ENCODE measurements around the gene LAG3. TPM values are rescaled to one million over a fixed set of nuclear protein-coding genes. Genes with fewer than 3 reads are reported as not detected.

LAG3 gene
- total RNA-seq, 4 donors from 2014 or later: 0.52 to 1.1 TPM; not detected in 2

DNA sequence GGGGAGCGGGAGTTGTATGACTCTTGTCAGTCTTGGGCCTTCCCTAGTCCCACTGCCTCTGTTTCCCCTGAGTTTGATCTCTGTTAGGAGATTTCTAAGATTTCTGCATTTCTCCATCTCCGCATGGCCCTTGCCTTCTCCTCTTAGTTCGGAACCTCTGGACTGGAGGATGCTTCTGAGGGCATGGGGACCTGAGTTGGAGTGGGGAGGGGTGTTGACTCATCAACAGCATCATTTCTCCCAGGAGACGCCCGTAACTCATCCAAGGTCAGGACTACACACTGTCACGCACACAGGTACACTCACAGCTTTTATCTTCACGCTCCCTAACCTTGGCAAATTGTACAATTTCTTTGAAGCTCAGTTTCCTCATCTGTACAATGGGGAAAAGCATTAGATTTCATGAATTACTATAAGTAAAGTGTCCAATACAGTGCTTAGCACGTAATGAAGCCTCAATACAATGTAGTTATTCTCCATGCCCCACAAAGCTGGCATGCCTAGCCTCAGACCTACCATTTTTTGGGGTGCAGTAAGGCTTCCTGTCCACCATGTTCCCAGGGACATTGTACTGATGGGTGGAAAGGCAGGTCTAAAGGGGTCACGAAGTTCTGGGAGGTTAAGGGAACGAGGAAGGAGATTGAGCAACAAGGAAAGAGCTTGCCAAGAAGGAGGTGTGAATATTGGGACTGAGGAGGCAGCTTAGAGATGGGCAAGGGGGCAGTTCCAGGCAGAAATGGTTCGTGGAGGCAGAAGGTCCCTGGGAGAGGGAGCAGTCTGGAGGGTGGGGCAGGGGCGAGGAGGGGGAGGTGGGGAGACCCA, 600 bp upstream of the LAG3 start:
- no peak overlapping the region for H3K4me3 ChIP-seq (ENCODE audit: low read depth, poor library complexity, severe bottlenecking)
- TF ChIP-seq POLR2A (IDR thresholded peaks at IDR 0.05): no peak
- TF ChIP-seq, protein P1, sequence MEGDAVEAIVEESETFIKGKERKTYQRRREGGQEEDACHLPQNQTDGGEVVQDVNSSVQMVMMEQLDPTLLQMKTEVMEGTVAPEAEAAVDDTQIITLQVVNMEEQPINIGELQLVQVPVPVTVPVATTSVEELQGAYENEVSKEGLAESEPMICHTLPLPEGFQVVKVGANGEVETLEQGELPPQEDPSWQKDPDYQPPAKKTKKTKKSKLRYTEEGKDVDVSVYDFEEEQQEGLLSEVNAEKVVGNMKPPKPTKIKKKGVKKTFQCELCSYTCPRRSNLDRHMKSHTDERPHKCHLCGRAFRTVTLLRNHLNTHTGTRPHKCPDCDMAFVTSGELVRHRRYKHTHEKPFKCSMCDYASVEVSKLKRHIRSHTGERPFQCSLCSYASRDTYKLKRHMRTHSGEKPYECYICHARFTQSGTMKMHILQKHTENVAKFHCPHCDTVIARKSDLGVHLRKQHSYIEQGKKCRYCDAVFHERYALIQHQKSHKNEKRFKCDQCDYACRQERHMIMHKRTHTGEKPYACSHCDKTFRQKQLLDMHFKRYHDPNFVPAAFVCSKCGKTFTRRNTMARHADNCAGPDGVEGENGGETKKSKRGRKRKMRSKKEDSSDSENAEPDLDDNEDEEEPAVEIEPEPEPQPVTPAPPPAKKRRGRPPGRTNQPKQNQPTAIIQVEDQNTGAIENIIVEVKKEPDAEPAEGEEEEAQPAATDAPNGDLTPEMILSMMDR (IDR thresholded peaks at IDR 0.05): no peak
- intact Hi-C loops (cut with DNase I; ENCODE audit: low total_unique reads): no loop called here
- no peak for DNase-seq (ENCODE audit: low spot score in 2 of 2)
- 67 to 68% methylated on average over 12 of the region's 12 CpGs for WGBS, 2 donors

DNA sequence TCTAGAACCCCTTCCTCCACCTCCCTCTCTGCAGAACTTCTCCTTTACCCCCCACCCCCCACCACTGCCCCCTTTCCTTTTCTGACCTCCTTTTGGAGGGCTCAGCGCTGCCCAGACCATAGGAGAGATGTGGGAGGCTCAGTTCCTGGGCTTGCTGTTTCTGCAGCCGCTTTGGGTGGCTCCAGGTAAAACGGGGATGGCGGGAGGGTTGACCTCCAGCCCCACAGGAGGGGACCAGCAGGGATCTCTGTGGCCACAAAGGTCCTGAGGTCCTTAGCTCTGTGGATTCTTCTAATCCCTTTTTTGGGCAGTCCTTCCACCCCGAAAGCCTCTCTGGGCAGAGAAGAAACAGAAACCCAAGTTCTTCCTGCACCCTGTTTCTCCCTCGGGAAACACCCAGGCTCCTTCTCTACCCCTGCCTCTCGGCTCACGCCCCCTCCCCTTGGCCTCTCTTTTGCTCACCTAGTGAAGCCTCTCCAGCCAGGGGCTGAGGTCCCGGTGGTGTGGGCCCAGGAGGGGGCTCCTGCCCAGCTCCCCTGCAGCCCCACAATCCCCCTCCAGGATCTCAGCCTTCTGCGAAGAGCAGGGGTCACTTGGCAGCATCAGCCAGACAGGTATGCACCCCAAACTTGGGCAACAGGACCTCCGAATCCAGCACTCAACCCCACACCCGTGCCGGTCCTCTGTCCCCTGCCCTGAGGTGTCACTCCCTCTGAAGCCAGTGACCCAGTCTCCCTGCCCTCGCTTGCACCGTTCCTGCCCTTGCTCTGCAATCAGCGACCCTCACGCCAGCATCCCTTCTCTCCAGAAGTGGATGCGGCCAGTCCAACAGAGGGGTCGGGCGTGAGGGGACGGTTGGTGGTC, 638 bp downstream of the LAG3 start:
- H3K4me3 ChIP-seq (ENCODE audit: low read depth, poor library complexity, severe bottlenecking): no peak overlapping the region
- WGBS, 2 donors: 76 to 79% methylated on average over 18 to 20 of the region's 21 CpGs
- TF ChIP-seq POLR2A (IDR thresholded peaks at IDR 0.05): no peak
- TF ChIP-seq, protein P1 (IDR thresholded peaks at IDR 0.05): no peak
- DNase-seq (ENCODE audit: low spot score in 2 of 2): no peak
- intact Hi-C loops (cut with DNase I; ENCODE audit: low total_unique reads): no loop called here

DNA sequence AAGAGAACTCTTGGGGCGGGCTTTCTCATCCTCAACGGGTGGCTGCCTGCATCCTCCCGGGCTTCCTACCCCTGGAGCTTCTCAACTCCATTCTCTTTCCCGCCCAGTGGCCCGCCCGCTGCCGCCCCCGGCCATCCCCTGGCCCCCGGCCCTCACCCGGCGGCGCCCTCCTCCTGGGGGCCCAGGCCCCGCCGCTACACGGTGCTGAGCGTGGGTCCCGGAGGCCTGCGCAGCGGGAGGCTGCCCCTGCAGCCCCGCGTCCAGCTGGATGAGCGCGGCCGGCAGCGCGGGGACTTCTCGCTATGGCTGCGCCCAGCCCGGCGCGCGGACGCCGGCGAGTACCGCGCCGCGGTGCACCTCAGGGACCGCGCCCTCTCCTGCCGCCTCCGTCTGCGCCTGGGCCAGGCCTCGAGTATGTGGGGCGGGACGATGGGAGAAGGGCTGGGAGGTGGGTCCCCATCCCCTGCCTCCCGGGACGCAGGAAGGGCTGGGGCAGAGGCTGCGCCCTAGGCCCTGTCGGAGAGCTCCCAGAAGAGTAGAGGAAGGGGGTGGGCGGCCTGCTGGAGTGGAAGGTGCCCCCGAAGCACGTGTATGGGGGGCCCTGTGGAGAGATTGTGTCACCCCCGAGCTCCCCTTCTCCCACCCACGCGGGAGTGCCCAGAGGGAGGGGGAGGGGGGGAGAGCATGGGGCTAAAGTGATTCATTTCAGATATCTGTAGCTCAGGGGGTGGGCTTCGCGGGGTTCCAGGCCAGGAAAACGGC, 1.5 kb downstream of the LAG3 start:
- no peak for TF ChIP-seq POLR2A (IDR thresholded peaks at IDR 0.05)
- TF ChIP-seq, protein P1 (IDR thresholded peaks at IDR 0.05): no peak
- no peak overlapping the region for H3K4me3 ChIP-seq (ENCODE audit: low read depth, poor library complexity, severe bottlenecking)
- WGBS, 2 donors: 36 to 52% methylated on average over 24 to 26 of the region's 60 CpGs
- no peak for DNase-seq (ENCODE audit: low spot score in 2 of 2)
- intact Hi-C loops (cut with DNase I; ENCODE audit: low total_unique reads): no loop called here

DNA sequence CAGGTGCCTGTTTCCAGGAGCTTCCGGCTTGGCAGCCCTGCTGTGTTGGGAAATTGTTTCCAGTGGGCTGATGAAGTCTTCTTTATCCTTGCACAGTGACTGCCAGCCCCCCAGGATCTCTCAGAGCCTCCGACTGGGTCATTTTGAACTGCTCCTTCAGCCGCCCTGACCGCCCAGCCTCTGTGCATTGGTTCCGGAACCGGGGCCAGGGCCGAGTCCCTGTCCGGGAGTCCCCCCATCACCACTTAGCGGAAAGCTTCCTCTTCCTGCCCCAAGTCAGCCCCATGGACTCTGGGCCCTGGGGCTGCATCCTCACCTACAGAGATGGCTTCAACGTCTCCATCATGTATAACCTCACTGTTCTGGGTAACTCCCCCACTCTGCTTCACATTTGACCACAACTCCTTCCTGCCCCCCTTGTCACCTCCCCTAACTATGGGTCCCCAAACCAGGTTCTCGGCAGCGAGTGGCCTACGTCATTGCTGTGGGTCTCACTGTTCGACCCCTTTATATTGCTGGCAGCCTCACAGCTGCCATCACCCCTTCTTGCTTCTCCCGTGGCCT, 2.3 kb downstream of the LAG3 start:
- DNase-seq (ENCODE audit: low spot score in 2 of 2): no peak
- TF ChIP-seq, protein P1 (IDR thresholded peaks at IDR 0.05): no peak
- no peak for TF ChIP-seq POLR2A (IDR thresholded peaks at IDR 0.05)
- whole genome bisulfite sequencing, 2 donors: 86 to 94% methylated on average over 15 of the region's 15 CpGs
- no peak overlapping the region for H3K4me3 ChIP-seq (ENCODE audit: low read depth, poor library complexity, severe bottlenecking)
- intact Hi-C loops (cut with DNase I; ENCODE audit: low total_unique reads): no loop called here

Measured in lower leg skin (tissue), 4 donors.